ENCODE results near the gene PON1.

The PON1 gene

GRCh38 chr7:95255691-95256090, 68.6 kb downstream of the PON1 start:
- Histone ChIP-seq H3K9me3 (ENCODE audit: severe bottlenecking) (no peaks in the 10 kb centered on the region), H3K36me3 (ENCODE audit: low read depth) (no peaks in the 10 kb centered on the region), H3K27ac (ENCODE audit: poor library complexity, severe bottlenecking) (no peak overlapping the region), H3K4me3 (ENCODE audit: severe bottlenecking) (no peak overlapping the region), H3K4me1 (ENCODE audit: insufficient read depth, poor library complexity, severe bottlenecking) (no peaks in the 10 kb centered on the region), H3K27me3 (ENCODE audit: insufficient read depth, poor library complexity, severe bottlenecking) (no peaks in the 10 kb centered on the region)
- DNase-seq (ENCODE audit: low spot score), result no peak
- ATAC-seq (ENCODE audit: low read depth), result no peak
- TF ChIP-seq CTCF (IDR thresholded peaks at IDR 0.05; ENCODE audit: poor library complexity, severe bottlenecking), result no peak

- no peak for TF ChIP-seq CTCF (IDR thresholded peaks at IDR 0.05; ENCODE audit: poor library complexity, severe bottlenecking)
- no peak for ATAC-seq (ENCODE audit: low read depth)
- no peaks in the 10 kb centered on the region for H3K36me3 ChIP-seq (ENCODE audit: low read depth)
Observed at GRCh38 chr7:95253986-95254385, 70.3 kb downstream of the PON1 start.

GRCh38 chr7:95251966-95252365, 72.4 kb downstream of the PON1 start:
- Histone ChIP-seq H3K9me3 (ENCODE audit: severe bottlenecking) (no peaks in the 10 kb centered on the region), H3K36me3 (ENCODE audit: low read depth) (no peaks in the 10 kb centered on the region), H3K27me3 (ENCODE audit: insufficient read depth, poor library complexity, severe bottlenecking) (no peaks in the 10 kb centered on the region), H3K4me3 (ENCODE audit: severe bottlenecking) (no peak overlapping the region), H3K27ac (ENCODE audit: poor library complexity, severe bottlenecking) (no peak overlapping the region), H3K4me1 (ENCODE audit: insufficient read depth, poor library complexity, severe bottlenecking) (no peaks in the 10 kb centered on the region)
- DNase-seq (ENCODE audit: low spot score) (no peak), ATAC-seq (ENCODE audit: low read depth) (no peak)
- no peak for TF ChIP-seq CTCF (IDR thresholded peaks at IDR 0.05; ENCODE audit: poor library complexity, severe bottlenecking)

More at GRCh38 chr7:95253986-95254385, 70.3 kb downstream of the PON1 start:
- Histone ChIP-seq H3K27ac (ENCODE audit: poor library complexity, severe bottlenecking) (no peak overlapping the region), H3K4me3 (ENCODE audit: severe bottlenecking) (no peak overlapping the region), H3K4me1 (ENCODE audit: insufficient read depth, poor library complexity, severe bottlenecking) (no peaks in the 10 kb centered on the region), H3K27me3 (ENCODE audit: insufficient read depth, poor library complexity, severe bottlenecking) (no peaks in the 10 kb centered on the region), H3K9me3 (ENCODE audit: severe bottlenecking) (no peaks in the 10 kb centered on the region)
- no peak for DNase-seq (ENCODE audit: low spot score)

- no peak overlapping the region for H3K4me3 ChIP-seq (ENCODE audit: severe bottlenecking)
- no peaks in the 10 kb centered on the region for H3K9me3 ChIP-seq (ENCODE audit: severe bottlenecking)
- ATAC-seq (ENCODE audit: low read depth) (no peak), DNase-seq (ENCODE audit: low spot score) (no peak)
- no peaks in the 10 kb centered on the region for H3K27me3 ChIP-seq (ENCODE audit: insufficient read depth, poor library complexity, severe bottlenecking)
- H3K27ac ChIP-seq (ENCODE audit: poor library complexity, severe bottlenecking), result no peak overlapping the region
- H3K36me3 ChIP-seq (ENCODE audit: low read depth), result no peaks in the 10 kb centered on the region
- TF ChIP-seq CTCF (IDR thresholded peaks at IDR 0.05; ENCODE audit: poor library complexity, severe bottlenecking), result no peak
- no peaks in the 10 kb centered on the region for H3K4me1 ChIP-seq (ENCODE audit: insufficient read depth, poor library complexity, severe bottlenecking)
Observed at GRCh38 chr7:95250571-95250970, 73.8 kb downstream of the PON1 start.
